Lung (tissue), 12 donors: ENCODE data around the gene ME1. TPM values are rescaled to one million over a fixed set of nuclear protein-coding genes. Genes with fewer than 3 reads are reported as not detected.

ENCODE experiments used
- ATAC-seq: fragments of 200-7000 bp; cut with Tn5 transposase; one replicate; pipeline ENCODE4 v1.9.1; 2020; ENCODE audit warnings: moderate number of reproducible peaks; ENCODE audit not compliant: insufficient read depth, low FRiP score
- DNase-seq, 3 donors: peaks; one replicate each; pipeline ENCODE4 v3.0.0-alpha.2; 2013 to 2017
- H3K27ac ChIP-seq, 2 donors: one replicate each; pipeline ENCODE4 v1.5.1; 2013; ENCODE audit warnings: mild to moderate bottlenecking in 2 of 2, moderate library complexity in 2 of 2, control low read depth in 1 of 2, inconsistent platforms in 1 of 2, low read depth in 1 of 2, low read length in 1 of 2
- H3K27me3 ChIP-seq, 3 donors: one replicate each; pipeline ENCODE4 v1.5.1; 2013; ENCODE audit warnings: low read length in 2 of 3; ENCODE audit not compliant: control insufficient read depth in 3 of 3, insufficient read depth in 3 of 3
- H3K36me3 ChIP-seq, 4 donors: one replicate each; pipeline ENCODE4 v1.5.1; 2013; ENCODE audit warnings: low read length in 4 of 4, mild to moderate bottlenecking in 1 of 4, moderate library complexity in 1 of 4; ENCODE audit not compliant: control insufficient read depth in 4 of 4, insufficient read depth in 4 of 4
- H3K4me1 ChIP-seq, 5 donors: one replicate each; pipeline ENCODE4 v1.5.1; 2013; ENCODE audit warnings: low read length in 5 of 5, mild to moderate bottlenecking in 2 of 5, moderate library complexity in 1 of 5; ENCODE audit not compliant: control insufficient read depth in 5 of 5, insufficient read depth in 5 of 5
- H3K4me3 ChIP-seq: one replicate; pipeline ENCODE4 v1.5.1; 2013; ENCODE audit warnings: mild to moderate bottlenecking, control low read depth, moderate library complexity
- H3K9ac ChIP-seq, 2 donors: one replicate each; pipeline ENCODE4 v1.5.1; 2013; ENCODE audit warnings: low read length in 2 of 2, control low read depth in 1 of 2; ENCODE audit not compliant: insufficient read depth in 1 of 2
- H3K9me3 ChIP-seq, 4 donors: one replicate each; pipeline ENCODE4 v1.5.1; 2013; ENCODE audit warnings: low read length in 3 of 4, mild to moderate bottlenecking in 1 of 4, moderate library complexity in 1 of 4; ENCODE audit not compliant: control insufficient read depth in 4 of 4, insufficient read depth in 3 of 4
- CTCF ChIP-seq: IDR thresholded peaks from 2 replicates; pipeline ENCODE4 v1.5.1; 2012; ENCODE audit warnings: mild to moderate bottlenecking; ENCODE audit errors: control extremely low read depth, extremely low read depth
- WGBS, 2 donors: extraction: QIAGEN DNeasy Blood & Tissue Kit; methylation state at CpG; one replicate each; pipeline ENCODE4 v1.1.7; 2013; 5-methylcytosine and 5-hydroxymethylcytosine counted together
- polyA plus RNA-seq, 2 donors: library from polyadenylated mRNA; stranded (reverse); fragments of 200-250 nt; gene quantifications; one replicate each; pipeline ENCODE4 v1.2.1, GENCODE V29; 2013
- total RNA-seq, 2 donors: library from RNA; depleted of rRNA in 1 of 2; stranded (reverse); fragments of >200 nt in 1 of 2; gene quantifications; one replicate each; pipeline ENCODE4 v1.2.1, GENCODE V29; 2014 to 2021
- donor health status: control.
- donor health status: control.
- donor health status: Bipolar disorder and iron deficiency.
- donor health status: healthy.
- donor health status: DM: yes; HTN: yes; CAD: no.

ME1 gene
- total and polyA plus RNA-seq, 4 donors = 4.9 to 17.5 (median 10.8) TPM

GRCh38 chr6:83221276-83221675 lies 209.6 kb downstream of the ME1 start:
- no peak for TF ChIP-seq CTCF
- Histone ChIP-seq H3K9ac (no peak overlapping the region), H3K36me3 (no peaks in the 10 kb centered on the region), H3K27me3 (peaks cover 0 to 3% (median 0%) of the 10 kb centered on the region in 3 donors), H3K4me3 (no peak overlapping the region), H3K4me1 (peaks cover 0 to 20% (median 7%) of the 10 kb centered on the region in 5 donors), H3K9me3 (no peaks in the 10 kb centered on the region), H3K27ac (no peak overlapping the region)
- DNase-seq (no peak), ATAC-seq (no peak)
- 89 to 96% methylated on average over 1 of the region's 1 CpG for WGBS, 2 donors

- Histone ChIP-seq H3K27me3 (peaks cover 0 to 3% (median 0%) of the 10 kb centered on the region in 3 donors), H3K9me3 (no peaks in the 10 kb centered on the region), H3K36me3 (no peaks in the 10 kb centered on the region), H3K27ac (no peak overlapping the region), H3K9ac (no peak overlapping the region), H3K4me1 (peaks cover 0 to 20% (median 9%) of the 10 kb centered on the region in 5 donors), H3K4me3 (no peak overlapping the region)
- TF ChIP-seq CTCF = no peak
- no peak for ATAC-seq
- DNase-seq = no peak
Observed at GRCh38 chr6:83220121-83220520, 210.7 kb downstream of the ME1 start.

GRCh38 chr6:83218646-83219045 lies 212.2 kb downstream of the ME1 start:
- WGBS, 2 donors = 59 to 63% methylated on average over 3 of the region's 3 CpGs
- H3K4me1 ChIP-seq = peaks cover 0 to 21% (median 9%) of the 10 kb centered on the region in 5 donors
- peaks cover 0 to 3% (median 0%) of the 10 kb centered on the region in 3 donors for H3K27me3 ChIP-seq
- no peak overlapping the region for H3K4me3 ChIP-seq
- H3K27ac ChIP-seq = no peak overlapping the region
- ATAC-seq = no peak
- DNase-seq = peak; percentile 14 to 72 (median 70)
- H3K9ac ChIP-seq = no peak overlapping the region
- no peaks in the 10 kb centered on the region for H3K36me3 ChIP-seq
- TF ChIP-seq CTCF = no peak
- no peaks in the 10 kb centered on the region for H3K9me3 ChIP-seq

- H3K27ac ChIP-seq = no peak overlapping the region
- no peaks in the 10 kb centered on the region for H3K36me3 ChIP-seq
- no peaks in the 10 kb centered on the region for H3K9me3 ChIP-seq
- DNase-seq (no peak), ATAC-seq (no peak)
- peaks cover 0 to 20% (median 0%) of the 10 kb centered on the region in 5 donors for H3K4me1 ChIP-seq
- H3K27me3 ChIP-seq = peaks cover 0 to 3% (median 0%) of the 10 kb centered on the region in 3 donors
- H3K9ac ChIP-seq = no peak overlapping the region
- TF ChIP-seq CTCF = no peak
- H3K4me3 ChIP-seq = no peak overlapping the region
Observed at GRCh38 chr6:83216806-83217205, 214.0 kb downstream of the ME1 start.
